Mammary epithelial cell (primary cell): ENCODE measurements around the gene RTN4RL2.

Experiments used
- CTCF ChIP-seq, 2 donors: IDR thresholded peaks in 1 of 2; conservative IDR thresholded peaks in 1 of 2; 2 replicates each; pipeline ENCODE4 v1.5.1; 2011 to 2012; ENCODE audit warnings: inconsistent platforms in 2 of 2, low read length in 2 of 2, mild to moderate bottlenecking in 2 of 2, control low read depth in 1 of 2, low read depth in 1 of 2; ENCODE audit not compliant: insufficient read depth in 1 of 2; ENCODE audit errors: extremely low read depth in 1 of 2
- EZH2 ChIP-seq: IDR thresholded peaks from 2 replicates; pipeline ENCODE4 v1.6.1; 2012; ENCODE audit warnings: low read length, inconsistent platforms, borderline replicate concordance

DNA sequence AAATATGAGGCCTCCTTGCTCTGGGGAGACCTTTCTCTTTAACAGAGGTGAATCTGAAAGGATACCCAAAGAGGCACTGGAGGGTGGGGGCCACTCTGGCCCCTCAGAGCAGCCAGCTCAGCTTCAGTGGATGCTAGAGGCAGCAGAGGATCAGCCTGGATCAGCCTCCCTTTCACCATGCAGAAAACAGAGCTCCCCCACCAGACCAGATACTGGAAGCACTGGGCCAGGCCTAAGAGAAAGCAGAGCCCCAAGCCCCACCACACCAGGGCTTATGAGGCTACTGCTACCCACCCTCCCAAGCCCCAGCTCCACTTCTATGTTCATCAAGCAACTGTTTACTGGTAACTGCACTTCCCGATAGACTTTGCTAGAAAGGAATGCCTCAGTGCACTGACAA is 29.4 kb upstream of the RTN4RL2 start:
- TF ChIP-seq CTCF (conservative IDR thresholded peaks at IDR 0.05 in 1 of 2, IDR thresholded peaks at IDR 0.05 in 1 of 2; ENCODE audit: extremely low read depth in 1 of 2, insufficient read depth in 1 of 2, low read depth in 1 of 2, low read length in 2 of 2) (no peak), EZH2 (no peak)
